H9 (cell line): ENCODE data around the gene IVL. TPM values are rescaled to one million over a fixed set of nuclear protein-coding genes. Genes with fewer than 3 reads are reported as not detected.

Experiments
- DNase-seq: peaks from one replicate; pipeline ENCODE4 v3.0.0-alpha.2; 2017
- H2AFZ ChIP-seq: one replicate; pipeline ENCODE4 v1.6.1; 2013; ENCODE audit warnings: mild to moderate bottlenecking, low read length, control low read depth, moderate library complexity
- H2AK5ac ChIP-seq: 2 replicates; pipeline ENCODE4 v1.6.1; 2013; ENCODE audit warnings: low read length, control low read depth, mixed read lengths; ENCODE audit not compliant: insufficient read length
- H2BK120ac ChIP-seq: one replicate; pipeline ENCODE4 v1.6.1; 2013; ENCODE audit warnings: low read depth, mild to moderate bottlenecking, low read length, control low read depth, inconsistent platforms; ENCODE audit not compliant: poor library complexity, severe bottlenecking
- H2BK12ac ChIP-seq: 2 replicates; pipeline ENCODE4 v1.6.1; 2013; ENCODE audit warnings: low read length, control low read depth, mixed read lengths, low read depth; ENCODE audit not compliant: insufficient read length
- H2BK15ac ChIP-seq: 2 replicates; pipeline ENCODE4 v1.6.1; 2013; ENCODE audit warnings: low read depth, low read length, control low read depth
- H2BK20ac ChIP-seq: one replicate; pipeline ENCODE4 v1.6.1; 2013; ENCODE audit warnings: low read depth, mild to moderate bottlenecking, low read length, control low read depth, inconsistent platforms; ENCODE audit not compliant: poor library complexity, severe bottlenecking
- H2BK5ac ChIP-seq: 2 replicates; pipeline ENCODE4 v1.6.1; 2013; ENCODE audit warnings: low read length, control low read depth, mixed read lengths; ENCODE audit not compliant: insufficient read length
- H3K14ac ChIP-seq: 2 replicates; pipeline ENCODE4 v1.6.1; 2013; ENCODE audit warnings: low read length, control low read depth; ENCODE audit not compliant: insufficient read depth
- H3K18ac ChIP-seq: 2 replicates; pipeline ENCODE4 v1.6.1; 2013; ENCODE audit warnings: low read depth, mild to moderate bottlenecking, mixed read lengths, low read length, control low read depth; ENCODE audit not compliant: insufficient read length
- H3K23ac ChIP-seq: 2 replicates; pipeline ENCODE4 v1.6.1; 2013; ENCODE audit warnings: low read length, control low read depth, mixed read lengths, low read depth; ENCODE audit not compliant: insufficient read length
- H3K23me2 ChIP-seq: 2 replicates; pipeline ENCODE4 v1.6.1; 2013; ENCODE audit warnings: low read depth, mild to moderate bottlenecking, mixed read lengths, low read length, control low read depth; ENCODE audit not compliant: insufficient read length, poor library complexity, severe bottlenecking
- H3K27ac ChIP-seq: 2 replicates; pipeline ENCODE4 v1.5.1; 2013; ENCODE audit warnings: low read length, control low read depth, mixed read lengths, low read depth; ENCODE audit not compliant: insufficient read length
- H3K27me3 ChIP-seq: 2 replicates; pipeline ENCODE4 v1.6.1; 2013; ENCODE audit warnings: low read length, control low read depth, inconsistent platforms; ENCODE audit not compliant: insufficient read depth
- H3K4ac ChIP-seq: 2 replicates; pipeline ENCODE4 v1.6.1; 2013; ENCODE audit warnings: low read depth, mild to moderate bottlenecking, control low read depth, inconsistent platforms, low read length, moderate library complexity
- H3K4me1 ChIP-seq: 2 replicates; pipeline ENCODE4 v1.6.1; 2013; ENCODE audit warnings: low read length, control low read depth, inconsistent platforms; ENCODE audit not compliant: insufficient read depth
- H3K4me2 ChIP-seq: 2 replicates; pipeline ENCODE4 v1.6.1; 2013; ENCODE audit warnings: low read length, control low read depth, mixed read lengths; ENCODE audit not compliant: insufficient read length, insufficient read depth
- H3K56ac ChIP-seq: 2 replicates; pipeline ENCODE4 v1.6.1; 2013; ENCODE audit warnings: low read depth, mild to moderate bottlenecking, mixed read lengths, low read length, control low read depth; ENCODE audit not compliant: insufficient read length
- H3K79me1 ChIP-seq: 2 replicates; pipeline ENCODE4 v1.6.1; 2013; ENCODE audit warnings: low read depth, mild to moderate bottlenecking, moderate library complexity, low read length, control low read depth, inconsistent platforms; ENCODE audit not compliant: insufficient read depth, poor library complexity, severe bottlenecking
- H3K79me2 ChIP-seq: 2 replicates; pipeline ENCODE4 v1.6.1; 2013; ENCODE audit warnings: low read length, control low read depth, inconsistent platforms; ENCODE audit not compliant: insufficient read depth
- H3K9ac ChIP-seq: 2 replicates; pipeline ENCODE4 v1.6.1; 2013; ENCODE audit warnings: low read length, control low read depth, mixed read lengths; ENCODE audit not compliant: insufficient read length; ENCODE audit errors: extremely low read depth
- H3K9me3 ChIP-seq: one replicate; pipeline ENCODE4 v1.6.1; 2013; ENCODE audit warnings: low read depth, low read length, inconsistent platforms; ENCODE audit not compliant: control insufficient read depth
- H3T11ph ChIP-seq: one replicate; pipeline ENCODE4 v1.6.1; 2013; ENCODE audit warnings: mild to moderate bottlenecking, low read length, control low read depth, inconsistent platforms
- H4K20me1 ChIP-seq: one replicate; pipeline ENCODE4 v1.6.1; 2013; ENCODE audit not compliant: control insufficient read depth, insufficient read length, insufficient read depth
- H4K5ac ChIP-seq: 2 replicates; pipeline ENCODE4 v1.6.1; 2013; ENCODE audit warnings: low read depth, mild to moderate bottlenecking, mixed read lengths, low read length, control low read depth; ENCODE audit not compliant: insufficient read length
- H4K8ac ChIP-seq: replicated peaks from 2 replicates; pipeline ENCODE4 v1.6.1; 2013; ENCODE audit warnings: low read length, control low read depth, mixed read lengths, low read depth; ENCODE audit not compliant: insufficient read length
- H4K91ac ChIP-seq: 2 replicates; pipeline ENCODE4 v1.6.1; 2013; ENCODE audit warnings: low read depth, mild to moderate bottlenecking, moderate library complexity, mixed read lengths, low read length, control low read depth; ENCODE audit not compliant: insufficient read length
- H3K27ac Mint-ChIP-seq, 3 experiments: 2 replicates in 2 of 3; 3 replicates in 1 of 3; pipeline ENCODE4 v1.8.0; 2020 to 2021; ENCODE audit warnings: mixed read lengths in 3 of 3, mild to moderate bottlenecking in 1 of 3, moderate library complexity in 1 of 3
- H3K27me3 Mint-ChIP-seq: 2 replicates; pipeline ENCODE4 v1.8.0; 2021; ENCODE audit warnings: low read depth, mild to moderate bottlenecking, moderate library complexity, mixed read lengths
- H3K36me3 Mint-ChIP-seq, 3 experiments: 2 replicates in 2 of 3; 3 replicates in 1 of 3; pipeline ENCODE4 v1.8.0; 2020 to 2021; ENCODE audit warnings: low read depth in 3 of 3, mixed read lengths in 3 of 3; ENCODE audit not compliant: insufficient read depth in 1 of 3
- H3K4me1 Mint-ChIP-seq, 2 experiments: 2 replicates each; pipeline ENCODE4 v1.8.0; 2020; ENCODE audit warnings: mixed read lengths in 2 of 2
- H3K4me3 Mint-ChIP-seq, 2 experiments: 2 replicates in 1 of 2; 3 replicates in 1 of 2; pipeline ENCODE4 v1.8.0; 2020 to 2021; ENCODE audit warnings: mild to moderate bottlenecking in 2 of 2, mixed read lengths in 2 of 2, moderate library complexity in 1 of 2
- H3K9me3 Mint-ChIP-seq, 2 experiments: 2 replicates in 1 of 2; 3 replicates in 1 of 2; pipeline ENCODE4 v1.8.0; 2020; ENCODE audit warnings: mild to moderate bottlenecking in 2 of 2, mixed read lengths in 2 of 2, moderate library complexity in 1 of 2
- WGBS: extraction: QIAGEN DNeasy Blood & Tissue Kit; methylation state at CpG from one replicate; pipeline ENCODE4 v1.1.7; 2013; ENCODE audit warnings: missing lambda C conversion rate, low lambda C conversion rate, mixed read lengths; ENCODE audit not compliant: insufficient read length; ENCODE audit errors: extremely low coverage; 5-methylcytosine and 5-hydroxymethylcytosine counted together
- long read RNA-seq: library from polyadenylated mRNA; unstranded; transcript quantifications from one replicate; pipeline ENCODE4 v2.0.0, GENCODE V29; 2020
- total RNA-seq: library from RNA; stranded (reverse); gene quantifications from 2 replicates; pipeline ENCODE4 v1.2.1, GENCODE V29; 2021
- TF ChIP-seq, protein P1 (sequence below): fragments of 200-600 bp; sonication (generic); conservative IDR thresholded peaks from 3 replicates; pipeline ENCODE4 v1.8.0; 2021; ENCODE audit warnings: antibody characterized with exemption, mild to moderate bottlenecking

IVL gene, protein sequence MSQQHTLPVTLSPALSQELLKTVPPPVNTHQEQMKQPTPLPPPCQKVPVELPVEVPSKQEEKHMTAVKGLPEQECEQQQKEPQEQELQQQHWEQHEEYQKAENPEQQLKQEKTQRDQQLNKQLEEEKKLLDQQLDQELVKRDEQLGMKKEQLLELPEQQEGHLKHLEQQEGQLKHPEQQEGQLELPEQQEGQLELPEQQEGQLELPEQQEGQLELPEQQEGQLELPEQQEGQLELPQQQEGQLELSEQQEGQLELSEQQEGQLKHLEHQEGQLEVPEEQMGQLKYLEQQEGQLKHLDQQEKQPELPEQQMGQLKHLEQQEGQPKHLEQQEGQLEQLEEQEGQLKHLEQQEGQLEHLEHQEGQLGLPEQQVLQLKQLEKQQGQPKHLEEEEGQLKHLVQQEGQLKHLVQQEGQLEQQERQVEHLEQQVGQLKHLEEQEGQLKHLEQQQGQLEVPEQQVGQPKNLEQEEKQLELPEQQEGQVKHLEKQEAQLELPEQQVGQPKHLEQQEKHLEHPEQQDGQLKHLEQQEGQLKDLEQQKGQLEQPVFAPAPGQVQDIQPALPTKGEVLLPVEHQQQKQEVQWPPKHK
- total RNA-seq, result not detected in 2 replicates
- long read RNA-seq, result 0 reads

- H3K79me1 ChIP-seq, result no peaks in the 10 kb centered on the region
- no peak within 1 kb of the TSS for H3K56ac ChIP-seq
- H3K9me3 ChIP-seq, result no peaks in the 10 kb centered on the region
- no peak for DNase-seq
- H3K4ac ChIP-seq, result no peak within 1 kb of the TSS
- H4K8ac ChIP-seq, result no peak within 1 kb of the TSS
- H2BK12ac ChIP-seq, result no peak within 1 kb of the TSS
- H3K79me2 ChIP-seq, result no peaks in the 10 kb centered on the region
- WGBS, result no CpG with 5 or more reads among the region's 4 CpGs
- H3T11ph ChIP-seq, result no peak within 1 kb of the TSS
- H3K27me3 Mint-ChIP-seq, result peaks cover 10% of the 10 kb centered on the region
- H4K20me1 ChIP-seq, result no peaks in the 10 kb centered on the region
- no peak within 1 kb of the TSS for H3K9ac ChIP-seq
- H3K9me3 Mint-ChIP-seq, result peaks cover 74 to 85% of the 10 kb centered on the region in 2 experiments
- H4K91ac ChIP-seq, result no peak within 1 kb of the TSS
- no peaks in the 10 kb centered on the region for H3K27me3 ChIP-seq
- no peak within 1 kb of the TSS for H3K4me2 ChIP-seq
- H3K23me2 ChIP-seq, result no peaks in the 10 kb centered on the region
- H2BK5ac ChIP-seq, result no peak within 1 kb of the TSS
- H2AK5ac ChIP-seq, result no peak within 1 kb of the TSS
- H3K4me3 Mint-ChIP-seq, result no peak within 1 kb of the TSS
- no peak within 1 kb of the TSS for H3K14ac ChIP-seq
- no peak within 1 kb of the TSS for H3K23ac ChIP-seq
- no peaks in the 10 kb centered on the region for H3K4me1 ChIP-seq
- TF ChIP-seq, protein P1, sequence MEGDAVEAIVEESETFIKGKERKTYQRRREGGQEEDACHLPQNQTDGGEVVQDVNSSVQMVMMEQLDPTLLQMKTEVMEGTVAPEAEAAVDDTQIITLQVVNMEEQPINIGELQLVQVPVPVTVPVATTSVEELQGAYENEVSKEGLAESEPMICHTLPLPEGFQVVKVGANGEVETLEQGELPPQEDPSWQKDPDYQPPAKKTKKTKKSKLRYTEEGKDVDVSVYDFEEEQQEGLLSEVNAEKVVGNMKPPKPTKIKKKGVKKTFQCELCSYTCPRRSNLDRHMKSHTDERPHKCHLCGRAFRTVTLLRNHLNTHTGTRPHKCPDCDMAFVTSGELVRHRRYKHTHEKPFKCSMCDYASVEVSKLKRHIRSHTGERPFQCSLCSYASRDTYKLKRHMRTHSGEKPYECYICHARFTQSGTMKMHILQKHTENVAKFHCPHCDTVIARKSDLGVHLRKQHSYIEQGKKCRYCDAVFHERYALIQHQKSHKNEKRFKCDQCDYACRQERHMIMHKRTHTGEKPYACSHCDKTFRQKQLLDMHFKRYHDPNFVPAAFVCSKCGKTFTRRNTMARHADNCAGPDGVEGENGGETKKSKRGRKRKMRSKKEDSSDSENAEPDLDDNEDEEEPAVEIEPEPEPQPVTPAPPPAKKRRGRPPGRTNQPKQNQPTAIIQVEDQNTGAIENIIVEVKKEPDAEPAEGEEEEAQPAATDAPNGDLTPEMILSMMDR, result no peak
- H3K27ac ChIP-seq, result no peak within 1 kb of the TSS
- peaks cover 3 to 29% (median 5%) of the 10 kb centered on the region in 3 experiments; a peak in 5 of 7 replicates for H3K36me3 Mint-ChIP-seq
- no peak within 1 kb of the TSS for H3K27ac Mint-ChIP-seq
- H2AFZ ChIP-seq, result no peak within 1 kb of the TSS
- H3K18ac ChIP-seq, result no peak within 1 kb of the TSS
- no peak within 1 kb of the TSS for H4K5ac ChIP-seq
- no peak within 1 kb of the TSS for H2BK120ac ChIP-seq
- H2BK20ac ChIP-seq, result no peak within 1 kb of the TSS
- no peaks in the 10 kb centered on the region for H3K4me1 Mint-ChIP-seq
- no peak within 1 kb of the TSS for H2BK15ac ChIP-seq
These were observed at the start of gene IVL for GRCh38 chr1:152907686-152908601. Gene IVL (plus strand): TSS chr1:152908546. CDS start chr1:152909798, 1,252 bp downstream.
